Measurements from ENCODE around the gene NPFFR2.
"Not testable (repeated sequence)": the region's sequence is repeated elsewhere in the genome, so short reads cannot be mapped to it uniquely, and the experiment has no call there.

Gene NPFFR2

GRCh38 chr4:72031868-72032608 lies at the start of gene NPFFR2:
NPFFR2 (plus strand) TSS chr4:72032000; CDS start chr4:72128592, 96,592 bp downstream.
- no peak for DNase-seq (ENCODE audit: low read depth in 2 of 2, low spot score in 1 of 2)

DNA sequence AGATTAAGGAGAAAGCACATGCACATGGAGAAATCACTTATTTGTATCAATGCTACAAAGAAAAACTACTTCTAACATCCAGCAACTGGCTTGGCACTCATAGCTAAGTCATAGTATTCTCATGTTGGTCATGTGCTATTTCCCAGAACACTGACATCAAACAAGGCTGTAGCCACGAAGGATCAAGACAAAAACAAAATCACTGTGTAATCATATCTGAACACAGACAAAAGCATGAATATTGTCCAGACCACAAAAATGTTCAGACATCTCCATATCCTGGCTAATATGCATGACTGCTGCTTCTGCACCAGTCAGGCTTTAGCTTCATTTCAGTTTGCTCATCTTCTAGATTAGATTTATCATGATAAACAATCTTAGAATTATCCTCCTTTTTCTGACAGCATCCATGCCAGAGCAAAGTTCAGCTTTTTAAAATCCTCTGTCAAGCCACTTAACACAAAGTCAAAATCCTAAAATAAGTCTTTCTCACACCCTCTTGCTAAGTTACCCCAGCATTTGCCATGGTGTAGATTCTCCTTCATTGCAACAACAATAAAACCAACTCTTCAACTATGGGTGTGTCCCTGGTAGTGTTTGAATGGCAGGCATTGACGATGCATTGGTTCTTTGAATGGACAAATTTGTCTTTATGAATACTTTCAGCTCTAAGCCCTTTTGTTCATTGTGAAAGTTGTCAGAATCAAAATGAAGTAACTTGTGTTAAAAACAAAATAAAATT lies 39.1 kb upstream of the NPFFR2 start:
- no peak for DNase-seq (ENCODE audit: low read depth in 2 of 2, low spot score in 1 of 2)

GRCh38 chr4:71994559-71994958 lies 37.2 kb upstream of the NPFFR2 start:
- no peak for DNase-seq (ENCODE audit: low read depth in 2 of 2, low spot score in 1 of 2)

- no peak for DNase-seq (ENCODE audit: low read depth in 2 of 2, low spot score in 1 of 2)
These were observed 36.5 kb upstream of the NPFFR2 start for GRCh38 chr4:71995297-71995696.

GRCh38 chr4:72006586-72006985 lies 25.2 kb upstream of the NPFFR2 start:
- no peak for DNase-seq (ENCODE audit: low read depth in 2 of 2, low spot score in 1 of 2)

DNA sequence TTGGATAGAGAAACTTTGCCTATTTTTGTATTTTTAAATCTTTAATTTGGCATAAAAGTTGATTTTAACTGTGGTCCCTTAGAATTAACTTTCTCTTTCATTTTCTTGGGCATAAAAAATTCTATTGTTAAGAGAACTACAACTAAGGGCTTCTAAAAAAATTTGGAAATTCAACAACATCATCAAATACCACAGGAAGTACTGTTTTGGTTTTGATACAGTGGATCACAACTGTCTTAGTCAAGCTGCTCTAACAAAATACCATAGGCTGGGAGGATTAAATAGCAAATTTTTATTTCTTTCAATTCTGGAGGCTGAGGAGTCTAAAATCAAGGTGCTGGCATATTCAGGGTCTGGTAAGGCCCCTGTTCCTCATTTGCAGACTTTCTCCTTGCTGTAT lies 19.9 kb upstream of the NPFFR2 start:
- no peak for DNase-seq (ENCODE audit: low read depth in 2 of 2, low spot score in 1 of 2)

GRCh38 chr4:72016011-72016410 lies 15.8 kb upstream of the NPFFR2 start:
- DNase-seq (ENCODE audit: low read depth in 2 of 2, low spot score in 1 of 2), result no peak

GRCh38 chr4:72019688-72020087 lies 12.1 kb upstream of the NPFFR2 start:
- DNase-seq (ENCODE audit: low read depth in 2 of 2, low spot score in 1 of 2), result no peak

GRCh38 chr4:72022553-72022952 lies 9.2 kb upstream of the NPFFR2 start:
- DNase-seq (ENCODE audit: low read depth in 2 of 2, low spot score in 1 of 2), result no peak

GRCh38 chr4:72055566-72055965 lies 23.8 kb downstream of the NPFFR2 start:
- DNase-seq (ENCODE audit: low read depth in 2 of 2, low spot score in 1 of 2), result no peak

DNA sequence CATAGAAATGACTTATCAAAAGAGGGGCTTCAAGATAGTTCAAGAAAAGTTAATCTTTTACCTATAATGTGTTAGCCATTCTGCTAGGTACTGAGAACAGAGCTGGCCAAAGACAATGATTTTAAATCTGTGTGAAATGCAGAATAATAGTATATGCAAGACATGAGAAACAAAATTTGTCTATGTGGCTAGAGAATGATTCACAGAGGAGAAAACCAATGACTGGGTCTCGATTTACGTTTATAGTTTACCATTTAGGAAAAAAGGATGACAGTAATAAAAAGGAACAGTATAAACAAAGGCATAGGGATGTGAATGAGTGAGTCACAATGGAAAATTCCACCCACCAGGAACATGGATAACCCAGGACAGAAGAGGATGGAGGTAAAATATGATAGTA lies 31.9 kb downstream of the NPFFR2 start:
- no peak for DNase-seq (ENCODE audit: low read depth in 2 of 2, low spot score in 1 of 2)

- DNase-seq (ENCODE audit: low read depth in 2 of 2, low spot score in 1 of 2), result no peak
These were observed 35.3 kb downstream of the NPFFR2 start for GRCh38 chr4:72067051-72067450.

DNA sequence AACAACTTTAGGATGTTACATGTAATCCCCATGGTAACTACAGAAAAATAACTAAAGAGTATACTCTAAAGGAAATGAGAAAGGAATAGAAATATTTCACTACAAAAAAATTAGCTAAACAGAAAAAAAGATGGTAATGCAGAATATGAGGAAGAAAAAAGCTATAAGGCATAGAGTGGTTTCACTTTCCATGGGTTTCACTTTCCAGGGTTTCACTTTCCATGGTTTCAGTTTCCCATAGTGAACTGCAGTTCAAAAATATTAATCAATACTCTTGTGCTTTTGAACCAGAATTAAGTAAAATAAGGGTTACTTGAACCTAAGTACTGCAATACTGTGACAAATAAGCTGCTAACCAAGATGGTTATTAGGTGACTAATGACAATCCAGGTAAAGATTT lies 42.0 kb downstream of the NPFFR2 start:
- DNase-seq (ENCODE audit: low read depth in 2 of 2, low spot score in 1 of 2), result no peak

GRCh38 chr4:72076562-72076961 lies 44.8 kb downstream of the NPFFR2 start:
- DNase-seq (ENCODE audit: low read depth in 2 of 2, low spot score in 1 of 2), result no peak

GRCh38 chr4:72077346-72077745 lies 45.5 kb downstream of the NPFFR2 start:
- DNase-seq (ENCODE audit: low read depth in 2 of 2, low spot score in 1 of 2), result no peak

GRCh38 chr4:72084587-72085011 lies 52.8 kb downstream of the NPFFR2 start:
- DNase-seq (ENCODE audit: low read depth in 2 of 2, low spot score in 1 of 2), result no peak

- DNase-seq (ENCODE audit: low read depth in 2 of 2, low spot score in 1 of 2), result not testable (repeated sequence)
These were observed 58.8 kb downstream of the NPFFR2 start for GRCh38 chr4:72090606-72091005.

DNA sequence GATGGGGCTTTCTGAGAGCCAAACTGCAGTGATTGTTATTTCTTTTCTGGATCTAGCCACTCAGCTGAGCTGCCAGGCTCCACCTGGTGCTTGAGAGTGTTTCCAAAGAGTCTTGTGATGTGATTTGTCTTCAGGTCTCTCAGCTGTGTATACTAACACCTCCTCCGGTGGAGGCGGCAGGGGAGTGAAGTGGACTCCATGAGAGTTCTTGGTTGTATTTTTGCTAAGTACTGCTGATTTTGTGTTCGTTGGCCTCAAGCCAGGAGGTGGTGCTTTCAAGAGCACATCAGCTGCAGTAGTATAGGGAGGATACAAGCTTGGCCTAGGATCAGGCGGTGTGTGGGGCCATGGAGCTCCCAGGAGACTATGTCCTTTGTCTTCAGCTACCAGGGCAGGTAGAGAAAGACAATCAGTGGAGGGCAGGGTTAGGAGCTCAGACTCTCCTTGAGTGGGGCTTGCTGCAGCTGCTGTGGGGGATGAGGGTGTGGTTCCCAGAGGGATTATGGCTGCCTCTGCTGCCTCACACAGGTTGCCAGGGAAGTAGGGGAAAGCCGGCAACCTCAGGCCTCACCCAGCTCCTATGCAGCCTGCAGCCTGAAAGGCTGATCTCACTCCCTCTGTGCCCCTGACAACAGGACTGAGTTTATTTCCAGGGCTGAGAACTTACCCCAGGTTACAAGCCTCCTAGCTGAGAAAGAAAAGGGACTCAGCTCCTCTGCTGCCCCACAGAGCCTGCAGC lies 62.4 kb downstream of the NPFFR2 start:
- DNase-seq (ENCODE audit: low read depth in 2 of 2, low spot score in 1 of 2), result no peak

- no peak for DNase-seq (ENCODE audit: low read depth in 2 of 2, low spot score in 1 of 2)
These were observed 75.7 kb downstream of the NPFFR2 start for GRCh38 chr4:72107456-72107855.

DNA sequence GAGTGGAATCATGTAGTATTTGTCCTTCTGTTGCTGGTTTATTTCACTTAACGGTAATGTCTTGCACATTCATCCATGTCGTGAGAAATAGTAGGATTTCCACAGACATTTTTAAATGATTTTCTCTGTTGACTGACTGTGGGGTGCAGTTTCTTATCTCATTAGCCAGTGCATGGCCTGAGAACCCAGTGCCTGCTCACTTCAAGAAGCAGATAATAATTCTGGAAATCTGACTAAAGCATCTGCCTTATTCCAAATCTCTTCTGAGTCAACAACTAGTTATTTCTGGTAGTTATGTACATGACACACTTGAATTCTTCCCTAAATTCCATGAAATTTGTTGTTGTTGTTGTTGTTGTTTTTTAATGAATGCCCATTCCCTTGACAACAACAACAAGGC lies 77.6 kb downstream of the NPFFR2 start:
- DNase-seq (ENCODE audit: low read depth in 2 of 2, low spot score in 1 of 2), result no peak

GRCh38 chr4:72109959-72110497 lies 78.2 kb downstream of the NPFFR2 start:
- DNase-seq (ENCODE audit: low read depth in 2 of 2, low spot score in 1 of 2), result no peak

GRCh38 chr4:72110886-72111285 lies 79.1 kb downstream of the NPFFR2 start:
- no peak for DNase-seq (ENCODE audit: low read depth in 2 of 2, low spot score in 1 of 2)

All from stimulated activated CD8-positive, alpha-beta memory T cell treated with anti-CD3 and anti-CD28 coated beads, Interleukin-4, amount 100 ng/mL, for 1 hour (primary cell).